ENCODE data around the gene PCYT2.
"Not testable (repeated sequence)": the region's sequence is repeated elsewhere in the genome, so short reads cannot be mapped to it uniquely, and the experiment has no call there.

Gene PCYT2

DNA sequence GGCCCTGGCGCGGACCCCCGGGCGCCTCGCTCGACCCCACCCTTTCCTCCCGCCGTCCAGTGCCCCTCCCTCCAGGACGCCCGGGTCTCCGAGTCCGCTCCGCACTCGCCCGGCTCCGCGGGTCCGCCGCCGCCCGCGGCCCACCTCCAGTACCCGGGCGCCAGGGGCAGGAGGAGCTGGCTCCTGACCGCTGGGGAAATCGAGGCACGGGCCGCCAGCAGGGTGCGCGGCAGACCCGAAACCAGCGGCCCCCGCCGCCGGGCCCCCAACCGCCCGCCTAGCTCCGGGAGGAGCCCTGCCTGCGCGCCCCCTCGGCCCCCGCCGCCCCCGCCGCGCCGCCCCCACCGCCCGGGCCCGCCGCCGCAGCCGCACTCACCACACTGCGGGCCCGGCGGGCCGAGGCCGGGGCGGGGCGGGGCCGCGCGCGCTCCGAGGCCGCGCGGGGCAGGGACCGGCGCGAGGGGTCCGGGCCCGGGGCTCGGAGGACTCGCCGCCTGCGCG lies 16.0 kb upstream of the PCYT2 start:
- no peak for DNase-seq

DNA sequence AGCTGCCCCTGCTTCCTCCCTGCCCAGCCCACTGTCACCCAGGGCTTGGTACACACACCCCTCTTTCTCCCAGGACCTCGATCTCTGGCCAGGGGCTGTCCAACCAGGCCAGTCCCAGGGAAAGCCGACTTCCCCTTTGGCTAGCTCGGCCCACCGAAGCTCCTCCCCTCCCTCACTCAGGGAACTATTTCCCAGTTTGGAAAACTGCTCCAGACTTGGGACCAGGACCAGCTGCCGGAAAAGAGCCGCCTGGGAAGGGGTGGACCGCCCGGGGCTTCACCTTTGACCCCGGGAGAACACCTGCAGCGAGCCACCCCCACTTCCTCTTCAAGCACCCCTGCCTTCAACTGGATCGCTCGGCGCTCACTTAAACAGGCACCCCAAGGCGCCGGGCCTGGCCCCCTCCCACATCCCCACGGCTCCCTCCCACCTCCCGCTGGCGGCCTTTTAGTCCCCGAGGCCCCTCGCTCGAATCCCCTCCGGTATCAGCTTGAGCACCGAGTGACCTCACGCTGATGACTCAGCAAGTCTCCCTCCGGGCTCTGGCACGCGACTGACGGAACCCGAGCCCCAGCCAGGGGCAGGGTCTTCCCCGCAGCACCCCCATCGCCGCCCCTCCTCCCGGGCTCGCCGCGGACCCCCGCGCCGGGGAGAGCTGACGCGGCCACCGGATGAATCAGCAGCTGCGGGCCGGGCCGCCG lies 15.4 kb upstream of the PCYT2 start:
- DNase-seq, result peak; percentile 44

DNA sequence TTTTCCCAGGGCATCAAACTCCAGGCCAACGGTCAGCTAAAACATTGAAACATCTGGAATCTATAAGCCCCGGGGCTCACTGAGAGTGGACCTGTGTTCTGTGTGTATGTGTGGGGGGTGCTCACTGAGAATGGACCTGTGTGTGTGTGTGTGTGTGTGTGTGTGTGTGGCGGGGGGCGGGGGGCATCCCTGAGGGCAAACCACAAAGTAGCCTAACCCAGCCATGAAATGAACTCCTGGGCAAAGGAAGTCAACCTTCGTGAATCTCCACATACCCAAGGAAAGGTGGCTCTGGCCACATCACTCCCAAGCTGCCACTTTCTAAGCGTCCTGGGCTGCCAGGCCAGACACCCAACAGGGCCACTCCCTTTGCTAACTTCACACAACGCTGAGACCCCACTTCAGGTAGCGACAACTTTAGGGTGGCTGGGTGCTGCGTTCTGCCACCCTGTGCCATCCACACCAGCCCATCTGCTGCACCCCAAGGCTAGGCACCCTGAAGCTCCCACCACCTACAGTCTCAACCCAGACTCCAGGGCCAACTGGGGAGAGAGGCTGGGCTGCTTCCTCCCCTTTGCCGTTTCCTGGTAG lies 14.8 kb upstream of the PCYT2 start:
- no peak for DNase-seq

DNA sequence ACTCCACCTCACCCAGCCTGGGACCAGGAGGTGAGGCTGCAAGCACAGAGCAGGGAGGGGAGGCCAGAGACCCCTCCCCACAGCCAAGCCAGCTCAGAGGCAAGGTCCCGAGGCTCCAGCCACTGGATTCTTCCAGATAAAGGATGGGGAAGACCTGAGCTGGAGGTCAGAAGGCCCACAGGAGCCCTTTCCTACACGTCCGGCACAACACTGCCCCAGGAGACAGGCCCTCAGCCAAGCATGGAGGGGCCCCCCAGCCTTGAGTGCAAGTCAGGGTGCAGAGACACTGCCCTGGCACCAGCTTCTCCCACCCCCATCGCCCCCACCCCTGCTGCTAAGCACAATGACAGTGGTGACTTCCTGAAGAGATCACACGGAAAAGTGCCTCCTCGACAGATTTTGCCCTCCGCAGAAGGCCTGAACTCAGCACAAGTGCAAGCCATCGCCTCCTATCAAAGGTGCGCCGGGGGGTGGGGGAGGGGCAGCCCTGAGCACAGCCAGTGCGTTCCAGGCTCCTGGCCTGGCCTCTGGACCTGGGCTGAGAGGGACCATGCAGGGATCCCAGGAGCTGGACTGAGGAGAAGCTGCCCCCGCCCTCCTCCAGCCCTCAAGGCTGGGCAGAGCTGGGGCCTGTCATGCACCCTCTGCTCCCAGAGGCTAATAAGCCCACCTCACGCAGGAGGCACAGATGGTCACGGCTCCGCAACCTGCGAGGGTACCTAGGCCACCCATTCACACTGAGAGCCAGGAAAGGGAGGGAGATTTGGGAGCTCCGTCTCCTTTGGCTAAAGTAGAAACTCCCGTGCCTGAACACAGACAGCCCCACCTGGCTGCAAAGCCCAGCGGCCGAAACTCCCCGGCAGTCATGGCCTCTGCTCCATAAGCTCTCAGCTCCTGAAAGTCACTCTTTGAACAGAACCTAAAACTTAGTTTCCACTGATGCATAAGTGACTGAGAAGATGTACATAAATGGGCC lies 13.6 kb upstream of the PCYT2 start:
- DNase-seq, result no peak

DNA sequence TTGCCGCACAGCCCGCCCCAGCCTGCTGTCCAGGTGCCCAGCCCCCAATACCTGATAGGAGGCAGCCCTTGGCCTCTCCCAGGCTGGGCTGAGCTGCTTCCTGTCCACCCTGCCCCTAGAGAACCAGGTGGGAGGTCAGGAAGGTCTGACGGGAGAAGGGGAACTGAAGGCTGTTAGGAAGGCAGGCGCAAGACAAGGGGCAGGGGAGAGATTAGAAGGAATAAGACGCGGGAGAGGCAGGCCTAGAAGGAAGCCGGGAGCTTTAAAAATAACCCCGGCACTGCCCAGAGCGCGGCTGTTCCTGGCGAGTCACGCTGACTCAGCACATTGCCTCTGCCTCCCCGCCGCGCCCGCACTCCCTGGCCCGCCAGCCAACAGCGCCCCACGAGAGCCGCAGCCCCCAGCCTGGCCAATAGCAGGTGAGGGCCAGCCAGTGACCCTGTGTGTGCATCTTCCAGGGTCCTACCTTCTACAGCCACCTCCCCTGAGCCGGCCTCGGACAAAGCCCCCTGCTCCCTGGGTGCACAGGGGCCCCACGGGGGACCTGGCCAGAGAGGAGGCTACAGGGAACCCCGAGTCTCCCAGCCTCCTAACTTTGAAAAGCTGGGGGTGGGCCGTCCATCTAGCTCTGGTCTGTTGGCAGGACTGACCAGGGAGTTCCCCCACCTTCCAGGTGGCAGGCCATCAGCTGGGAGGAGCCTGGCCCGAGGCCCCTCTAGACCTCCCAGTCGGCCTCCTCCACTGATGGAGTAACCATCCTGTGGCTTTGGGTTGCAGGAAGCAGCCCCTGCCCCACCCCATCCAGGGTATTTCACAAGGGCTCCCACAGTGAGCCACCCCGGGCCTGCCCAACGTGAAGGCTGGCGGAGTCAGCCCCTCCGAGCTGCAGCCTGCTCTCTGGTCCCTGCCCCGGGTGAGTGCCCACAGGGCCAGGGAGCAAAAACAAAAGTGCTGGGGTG lies 12.4 kb upstream of the PCYT2 start:
- DNase-seq, result no peak

DNA sequence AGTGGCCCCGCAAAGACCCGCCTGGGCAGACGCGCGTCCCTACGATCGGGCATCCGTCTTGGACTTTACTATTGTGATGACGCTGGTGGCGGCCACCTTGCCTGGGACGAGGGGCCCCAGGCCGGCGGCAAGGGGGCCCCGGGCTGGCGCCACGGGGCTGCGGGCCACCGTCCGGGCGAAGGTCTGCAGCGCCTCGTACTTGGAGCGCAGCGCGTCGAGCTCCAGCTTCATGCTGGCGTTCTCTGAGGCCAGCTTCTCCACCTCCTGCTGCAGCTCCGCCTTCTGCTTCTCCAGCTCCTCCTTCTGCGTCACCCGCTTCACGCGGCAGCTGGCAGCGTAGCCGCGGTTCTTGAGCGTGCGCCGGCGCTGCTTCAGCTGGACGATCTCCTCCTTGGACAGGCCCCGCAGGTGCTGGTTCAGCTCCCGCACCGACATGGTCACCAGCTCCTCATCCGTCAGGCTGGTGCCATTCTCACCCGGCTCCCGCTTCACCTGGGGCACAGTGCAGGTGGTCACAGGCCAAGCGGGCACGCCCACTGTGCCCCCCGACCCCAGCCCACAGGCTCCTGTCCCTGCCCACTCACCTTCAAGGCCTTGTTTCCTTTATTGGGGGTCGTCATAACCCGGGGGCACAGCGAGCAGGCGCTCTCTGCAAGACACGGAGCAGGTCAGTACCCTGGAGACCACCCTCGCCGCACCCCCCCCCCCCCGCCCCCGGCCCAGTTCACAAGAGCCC lies 11.5 kb upstream of the PCYT2 start:
- no peak for DNase-seq

DNA sequence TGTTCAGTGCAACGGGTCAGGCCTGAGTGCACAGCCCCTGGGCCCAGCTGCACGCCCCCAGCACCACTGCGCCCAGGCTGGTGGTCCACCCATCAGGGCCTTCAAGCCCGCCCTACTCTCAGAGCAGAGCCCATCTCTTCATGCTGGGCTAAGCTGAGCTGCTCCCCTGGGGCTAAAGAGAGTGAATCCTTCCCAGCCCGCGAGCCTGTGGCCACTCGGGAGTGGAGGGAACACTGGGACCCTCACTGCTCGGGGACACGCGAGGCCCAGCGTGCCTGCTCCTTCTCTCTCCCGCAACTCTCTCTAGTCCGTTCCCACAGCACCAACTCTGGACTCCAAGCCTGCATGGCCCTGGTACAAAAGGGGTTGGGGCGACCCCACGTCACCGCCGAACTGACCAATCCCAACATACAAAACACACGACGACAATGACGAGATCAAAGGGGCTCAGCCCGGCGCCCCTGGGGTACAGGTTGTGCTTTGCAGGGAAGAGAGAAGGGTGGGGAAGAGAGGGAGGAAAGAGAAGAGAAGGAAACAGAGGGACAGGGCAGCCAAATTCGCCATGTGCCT lies 10.9 kb upstream of the PCYT2 start:
- DNase-seq, result no peak

DNA sequence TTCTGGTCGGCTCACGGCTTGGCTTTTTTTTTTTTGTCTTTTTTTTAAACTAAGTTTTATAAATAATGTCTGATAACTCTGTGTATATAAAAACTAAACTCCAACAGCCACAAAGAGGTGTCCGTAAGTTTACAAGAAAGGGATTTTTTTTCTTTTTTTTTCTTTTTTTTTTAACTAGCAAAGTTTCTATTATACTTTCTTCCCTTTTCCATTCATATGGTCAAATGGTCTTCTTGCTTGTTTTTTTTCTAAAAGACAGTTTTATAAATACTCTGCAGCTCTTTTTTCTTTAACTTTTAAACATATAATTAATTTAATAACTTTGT lies 10.3 kb upstream of the PCYT2 start:
- no peak for DNase-seq

DNA sequence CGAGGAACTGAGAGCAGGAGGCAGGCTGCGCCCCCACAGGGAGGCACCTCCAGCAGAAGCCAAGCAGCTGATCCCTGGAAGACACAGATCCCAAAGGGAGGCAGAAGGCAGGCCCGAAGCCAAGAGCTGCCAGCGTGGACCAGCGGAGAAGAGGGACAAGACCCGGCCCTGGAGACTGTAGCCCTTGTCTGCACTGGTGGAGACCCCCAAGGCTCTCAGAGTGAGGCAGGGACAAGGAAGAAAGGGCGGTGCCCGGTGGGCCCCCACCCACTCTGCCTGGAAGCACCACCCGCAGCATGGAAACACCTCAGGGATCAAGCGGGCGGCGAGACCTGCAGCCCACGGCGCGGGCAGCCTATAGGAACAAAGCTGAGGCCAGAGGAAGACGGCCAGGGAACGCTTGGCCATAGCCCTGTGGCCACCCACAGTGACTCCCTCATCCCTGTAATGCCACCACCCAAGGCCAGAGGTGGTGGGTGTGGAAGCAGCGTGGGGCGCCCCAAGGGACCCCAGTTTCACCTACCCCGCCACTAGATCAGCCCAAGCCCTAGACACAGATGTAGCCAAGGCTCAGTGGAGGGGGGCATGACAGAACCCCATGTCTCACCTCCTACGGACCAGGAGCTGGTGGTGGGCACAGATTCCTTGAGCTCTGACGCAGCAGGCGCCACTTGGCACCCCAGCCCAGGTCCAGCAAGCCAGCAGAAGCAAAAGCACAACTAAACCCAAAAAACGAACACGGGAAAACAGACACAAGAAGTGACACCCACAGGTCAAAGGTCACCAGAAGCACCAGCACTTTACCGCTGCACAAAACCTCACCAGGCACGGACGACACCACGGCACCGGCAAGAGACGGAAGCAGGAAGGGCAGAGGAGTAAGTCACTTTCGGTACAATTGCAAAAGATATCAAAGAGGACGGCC lies 9.7 kb upstream of the PCYT2 start:
- DNase-seq, result no peak

DNA sequence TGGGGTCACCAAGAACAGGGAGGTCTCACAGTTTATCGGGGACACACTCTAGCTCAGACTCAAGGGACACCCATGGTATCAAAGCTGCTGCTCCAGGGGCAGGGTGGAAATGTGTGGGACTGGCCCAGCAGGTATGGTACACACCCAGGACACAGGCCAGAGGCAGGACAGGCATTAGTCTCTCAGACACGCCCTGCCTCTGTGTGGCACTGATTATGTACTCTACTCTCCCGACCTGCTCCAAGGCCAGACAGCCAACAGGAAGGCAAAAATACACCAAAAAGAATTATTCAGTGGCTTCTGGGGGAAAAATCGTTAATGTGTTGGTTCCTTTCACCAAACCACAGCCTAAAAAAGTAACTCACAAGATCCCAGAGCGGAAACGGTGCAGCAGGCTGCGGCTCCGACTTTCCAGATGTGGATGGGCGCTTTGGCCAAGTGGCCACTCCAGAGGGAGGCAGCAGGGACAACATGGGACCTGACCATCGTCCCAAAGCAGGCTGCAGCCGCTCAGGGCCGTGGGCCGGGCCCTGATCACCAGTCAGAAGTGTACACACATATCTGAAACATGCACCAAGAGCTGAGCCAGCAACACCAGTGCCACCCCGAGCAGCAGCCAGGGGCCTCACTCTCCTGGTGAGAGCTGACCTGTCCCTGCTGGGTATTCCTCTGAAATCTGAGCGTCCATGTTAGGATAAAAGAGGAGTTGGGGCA lies 7.8 kb upstream of the PCYT2 start:
- DNase-seq, result no peak

DNA sequence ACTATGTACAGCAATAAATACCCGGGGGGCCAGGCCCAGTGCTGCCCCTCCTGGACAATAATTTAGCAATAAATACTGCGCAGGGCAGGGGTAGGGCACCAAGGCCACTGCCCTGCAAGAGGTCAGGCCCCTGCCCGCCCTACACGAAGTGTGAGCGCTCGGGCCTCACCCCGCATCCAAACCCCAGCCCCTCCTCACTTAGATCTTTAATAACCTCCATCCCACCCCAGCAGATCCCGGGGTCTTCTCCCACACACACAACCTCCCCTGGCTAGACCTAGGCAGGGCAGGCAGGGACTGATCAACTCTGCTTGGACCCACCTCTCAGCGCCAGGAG lies 7.1 kb upstream of the PCYT2 start:
- DNase-seq, result not testable (repeated sequence)

DNA sequence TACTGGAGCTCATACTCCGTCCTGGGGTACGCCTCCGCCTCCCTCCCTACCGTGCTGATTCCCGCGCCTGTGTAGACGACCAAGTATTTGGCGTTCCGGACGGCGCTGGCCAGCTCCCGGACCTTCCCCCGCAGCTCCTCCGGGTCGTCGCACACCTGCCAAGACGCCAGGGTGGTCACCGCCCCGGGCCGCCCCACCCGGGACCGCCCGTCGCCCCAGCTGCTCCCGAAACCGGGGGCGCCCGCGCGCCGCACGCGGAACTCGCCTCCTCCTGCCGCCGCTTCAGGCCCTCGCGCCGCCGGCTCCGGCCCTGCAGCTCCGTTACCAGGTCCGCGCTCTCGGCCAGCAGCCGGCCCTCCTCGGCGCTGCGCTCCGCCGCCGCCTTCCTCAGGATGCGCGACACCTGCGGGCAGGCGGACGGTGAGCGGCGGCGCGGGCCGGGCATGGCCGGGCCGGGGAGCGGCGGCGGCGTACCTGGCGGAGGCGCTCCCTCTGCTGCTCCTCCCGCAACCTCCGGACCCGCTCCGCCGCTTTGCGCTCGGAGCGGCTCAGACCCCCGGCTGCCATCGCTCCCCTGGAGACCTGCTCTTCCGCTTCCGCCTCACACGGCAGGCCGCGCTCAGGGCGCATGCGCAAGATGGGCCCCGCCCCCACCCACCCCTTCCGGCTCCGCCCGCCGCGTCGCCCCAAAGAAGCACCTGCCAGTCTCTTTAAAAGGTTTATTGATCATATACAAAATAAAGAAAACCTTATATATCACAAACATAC lies 6.5 kb upstream of the PCYT2 start, which contains the start of gene SIRT7:
Gene SIRT7 (minus strand): TSS at position 612 of the 768 bp plus-strand sequence. CDS start 45 bp downstream, at position 567.
- DNase-seq, result peak; percentile 81

DNA sequence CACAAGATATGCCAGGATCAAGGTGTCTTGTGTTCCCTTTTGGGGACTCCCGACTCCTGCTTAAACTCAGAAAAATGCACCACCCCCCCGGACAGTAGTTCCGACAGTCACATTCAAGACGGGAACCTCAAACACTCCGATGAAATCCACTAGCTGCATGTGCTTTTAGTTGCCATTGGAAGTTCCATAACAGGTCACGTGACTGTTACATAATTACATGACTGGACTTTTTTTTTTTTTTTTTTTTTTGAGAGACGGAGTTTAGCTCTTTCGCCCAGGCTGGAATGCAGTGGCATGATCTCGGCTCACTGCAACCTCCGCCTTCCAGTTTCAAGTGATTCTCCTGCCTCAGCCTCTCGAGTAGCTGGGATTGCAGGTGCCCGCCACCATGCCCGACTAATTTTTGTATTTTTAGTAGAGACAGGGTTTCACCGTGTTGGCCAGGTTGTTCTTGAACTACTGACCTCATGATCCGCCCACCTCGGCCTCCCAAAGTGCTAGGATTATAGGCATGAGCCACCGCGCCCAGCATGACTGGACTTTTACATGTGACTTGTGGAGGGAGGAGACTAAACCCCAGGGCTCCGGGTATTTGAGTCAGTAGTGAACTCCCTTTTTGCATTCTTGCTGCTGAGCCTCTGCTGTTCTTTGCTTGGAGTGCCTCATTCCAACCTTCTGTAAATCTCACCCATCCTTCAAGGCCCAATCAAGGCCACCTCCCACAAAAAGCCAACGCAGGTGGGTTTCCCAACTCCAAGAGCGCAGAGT lies 5.2 kb upstream of the PCYT2 start:
- no peak for DNase-seq

DNA sequence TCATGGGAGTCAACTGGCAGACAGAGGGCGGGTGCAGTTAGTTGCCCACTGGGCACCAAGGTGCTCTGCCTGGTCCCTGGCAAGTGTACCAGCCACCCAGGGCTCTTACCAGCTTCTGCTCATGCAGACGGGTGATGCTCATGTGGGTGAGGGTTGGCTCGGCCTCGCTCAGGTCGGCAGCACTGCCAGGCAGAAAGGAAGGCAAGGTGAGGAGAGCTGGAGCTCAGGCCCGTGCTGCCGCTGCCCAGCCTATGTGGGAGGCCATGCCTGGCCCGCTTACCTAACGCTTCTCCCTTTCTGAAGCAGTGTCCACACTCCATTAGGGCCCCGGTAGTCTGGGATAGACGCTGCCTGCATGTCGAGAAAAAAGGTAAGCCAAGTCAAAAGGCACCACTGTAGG lies 4.1 kb upstream of the PCYT2 start:
- DNase-seq, result no peak

DNA sequence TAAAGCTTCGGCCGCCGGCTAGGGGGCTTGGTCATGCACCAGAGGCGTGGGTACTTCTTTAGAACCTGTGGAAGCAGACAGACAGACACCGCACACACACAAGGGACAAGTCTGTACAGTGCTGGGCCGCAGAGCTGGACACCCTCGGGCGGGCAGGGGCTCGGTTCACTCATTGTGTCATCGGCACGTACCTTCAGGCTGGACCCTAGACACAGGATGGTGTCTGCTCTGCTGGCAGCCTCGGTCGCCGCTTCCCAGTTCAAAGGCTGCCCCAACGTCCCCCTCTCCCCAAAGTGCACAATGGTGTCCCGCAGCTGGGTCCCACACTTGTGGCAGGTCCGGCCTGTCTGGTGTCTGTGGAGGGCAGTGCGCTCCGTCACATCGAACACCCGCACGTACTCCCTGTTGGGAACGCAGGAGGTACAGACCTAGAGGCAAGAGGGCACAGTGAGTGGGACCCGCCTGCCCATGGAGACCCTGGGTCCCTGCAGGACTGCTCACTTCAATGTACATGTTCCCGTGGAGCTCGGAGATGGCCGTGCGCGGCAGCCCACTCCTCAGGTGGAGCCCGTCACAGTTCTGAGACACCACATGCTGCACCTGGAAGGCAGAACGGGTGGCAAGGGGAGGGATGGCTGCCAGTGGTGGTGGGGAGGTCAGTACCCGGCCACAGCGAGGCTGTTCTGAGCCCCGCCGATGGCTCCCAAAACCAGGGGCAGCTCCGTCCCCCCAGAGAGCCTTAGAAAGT lies 3.1 kb upstream of the PCYT2 start:
- DNase-seq, result no peak

DNA sequence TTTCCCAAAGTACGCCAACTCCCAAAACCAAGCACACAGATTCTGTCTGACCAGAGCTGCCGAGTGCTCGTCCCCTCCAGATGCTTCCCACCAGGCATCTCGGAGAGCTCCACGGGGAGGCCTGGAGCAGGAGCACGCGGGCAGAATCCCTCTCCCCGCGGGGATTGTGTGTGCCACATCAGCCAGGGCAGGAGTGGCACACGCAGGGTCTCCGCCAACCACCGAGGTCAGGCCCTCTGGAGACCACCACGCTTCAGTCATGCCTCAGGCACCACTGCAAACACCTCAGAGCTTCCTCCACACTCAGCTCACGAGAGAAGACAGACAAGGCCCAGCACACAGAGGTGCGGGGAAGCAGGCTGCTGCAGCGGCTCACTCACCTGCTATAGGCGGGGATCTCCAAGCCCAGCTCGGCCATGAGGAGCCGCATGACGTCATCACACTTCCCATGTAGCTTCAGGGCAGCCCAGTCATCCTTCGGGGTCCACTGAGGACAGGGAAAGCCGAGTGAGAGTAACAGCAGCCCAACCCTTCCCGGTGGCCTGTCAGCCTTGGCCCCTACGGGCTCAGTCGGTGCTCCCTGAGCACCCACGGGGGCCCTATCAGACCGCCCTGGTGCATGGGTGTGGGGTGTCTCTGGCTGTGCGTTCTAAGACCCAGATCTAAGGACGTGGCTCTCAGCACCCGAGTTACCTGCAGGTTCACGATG lies 2.3 kb upstream of the PCYT2 start:
- no peak for DNase-seq

Data from effector CD4-positive, alpha-beta T cell (primary cell).